SK-N-DZ (cell line): ENCODE measurements around the gene CRB1.
"Not testable (repeated sequence)": the region's sequence is repeated elsewhere in the genome, so short reads cannot be mapped to it uniquely, and the experiment has no call there.

ENCODE experiments used
- DNase-seq: peaks from one replicate; pipeline ENCODE4 v3.0.0-alpha.2; 2015; ENCODE audit warnings: low spot score

CRB1 gene

GRCh38 chr1:197399755-197400521 is 131.9 kb downstream of the CRB1 start:
- peak; percentile 52 for DNase-seq

DNA sequence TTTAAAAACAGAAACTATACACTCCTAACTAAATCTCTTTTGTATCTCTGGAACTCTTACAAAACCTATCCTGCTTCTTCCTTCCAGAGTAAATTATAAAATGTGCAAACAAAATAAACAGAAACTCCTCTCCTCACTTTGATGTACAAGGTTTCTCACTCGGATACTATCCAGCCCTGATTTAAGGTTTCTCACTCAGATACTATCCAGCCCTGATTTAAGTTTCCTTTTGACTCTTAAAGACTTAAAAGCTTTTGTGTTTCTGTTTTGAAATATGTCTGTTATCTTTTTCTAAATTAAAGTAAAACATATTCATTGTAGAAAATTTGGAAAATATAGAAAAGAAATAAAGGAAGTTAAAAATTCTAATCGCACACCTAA is 132.5 kb downstream of the CRB1 start:
- DNase-seq, result no peak

GRCh38 chr1:197402189-197402588 is 134.1 kb downstream of the CRB1 start:
- DNase-seq, result no peak

- DNase-seq, result not testable (repeated sequence)
Measured at GRCh38 chr1:197404774-197405173, 136.7 kb downstream of the CRB1 start.

- DNase-seq, result not testable (repeated sequence)
Measured at GRCh38 chr1:197405614-197406013, 137.6 kb downstream of the CRB1 start.

DNA sequence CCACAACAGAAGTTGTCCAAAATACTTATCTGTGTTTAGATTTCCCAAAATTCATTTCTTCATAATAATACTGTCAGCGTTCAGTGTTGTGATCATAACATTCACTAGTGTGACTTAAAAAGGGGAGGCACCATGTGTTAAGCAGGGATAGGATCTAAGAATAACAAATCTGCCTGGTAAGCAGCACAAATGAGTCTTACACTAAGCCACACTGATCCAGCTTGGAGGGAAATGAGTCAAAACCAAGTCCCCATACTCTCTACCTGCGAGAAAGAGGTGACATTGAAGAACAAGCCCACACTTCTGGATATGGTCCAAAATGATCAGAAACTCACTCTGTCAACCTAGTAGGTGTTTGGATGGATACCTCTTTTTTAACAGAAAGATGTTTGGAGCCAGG is 145.5 kb downstream of the CRB1 start:
- no peak for DNase-seq

DNA sequence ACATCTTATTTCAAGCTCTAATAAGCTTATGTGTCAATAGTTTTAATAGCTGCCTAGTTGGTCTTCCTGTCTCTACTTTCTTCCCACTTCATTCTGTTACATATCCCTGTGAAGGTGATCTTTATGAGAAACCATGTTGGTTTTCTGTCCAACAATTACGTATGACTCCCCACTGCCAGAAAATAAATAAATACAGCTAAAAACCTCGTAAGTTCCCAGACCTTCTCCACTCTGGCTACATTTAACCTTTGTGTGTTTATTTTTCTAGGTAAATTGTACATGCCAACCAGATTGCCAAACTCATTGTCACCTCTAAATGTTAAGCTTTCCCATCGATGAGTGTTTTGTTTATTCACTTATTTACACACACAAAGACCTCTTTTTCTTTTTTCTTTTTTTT is 147.2 kb downstream of the CRB1 start:
- no peak for DNase-seq

GRCh38 chr1:197418693-197419092 is 150.6 kb downstream of the CRB1 start:
- DNase-seq, result no peak

GRCh38 chr1:197422993-197423392 is 154.9 kb downstream of the CRB1 start:
- no peak for DNase-seq

- DNase-seq, result no peak
Measured at GRCh38 chr1:197424380-197424779, 156.3 kb downstream of the CRB1 start.

- no peak for DNase-seq
Measured at GRCh38 chr1:197429372-197429771, 161.3 kb downstream of the CRB1 start.

GRCh38 chr1:197435224-197435623 is 167.2 kb downstream of the CRB1 start:
- DNase-seq, result peak; percentile 58

GRCh38 chr1:197437601-197438000 is 169.5 kb downstream of the CRB1 start:
- no peak for DNase-seq

DNA sequence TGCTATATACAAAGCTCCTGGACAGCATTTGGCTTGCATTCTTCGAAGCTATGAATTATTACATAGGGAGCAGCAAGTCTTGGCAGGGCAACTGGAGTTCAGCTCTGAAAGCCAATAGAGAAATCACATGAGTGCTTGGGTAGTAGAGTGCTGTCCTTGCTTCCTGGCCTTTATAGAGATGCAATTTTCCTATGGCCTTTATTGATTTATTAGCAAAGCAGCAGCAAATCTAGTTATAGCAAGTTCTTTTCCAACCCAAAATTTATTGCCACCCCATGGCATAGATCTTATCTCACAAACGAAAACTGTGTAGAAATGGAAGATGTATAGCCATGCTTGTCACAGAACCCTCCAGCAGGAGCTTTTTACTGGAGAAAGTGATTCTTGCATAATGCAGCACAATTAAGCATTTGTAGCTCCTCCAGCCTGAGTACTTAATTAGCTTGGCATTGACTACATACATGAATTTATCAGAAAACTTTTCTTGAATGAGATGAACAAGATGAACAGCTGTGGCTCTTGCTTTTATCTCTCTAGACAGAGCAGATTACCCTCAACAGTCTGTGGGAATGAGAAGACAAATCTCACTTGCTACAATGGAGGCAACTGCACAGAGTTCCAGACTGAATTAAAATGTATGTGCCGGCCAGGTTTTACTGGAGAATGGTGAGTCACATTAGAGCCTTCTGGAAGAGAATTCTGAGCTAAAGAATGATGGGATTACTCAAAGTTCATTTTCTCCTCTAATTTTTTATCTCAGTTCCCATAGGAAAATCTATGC is 170.1 kb downstream of the CRB1 start:
- DNase-seq, result peak; percentile 76

DNA sequence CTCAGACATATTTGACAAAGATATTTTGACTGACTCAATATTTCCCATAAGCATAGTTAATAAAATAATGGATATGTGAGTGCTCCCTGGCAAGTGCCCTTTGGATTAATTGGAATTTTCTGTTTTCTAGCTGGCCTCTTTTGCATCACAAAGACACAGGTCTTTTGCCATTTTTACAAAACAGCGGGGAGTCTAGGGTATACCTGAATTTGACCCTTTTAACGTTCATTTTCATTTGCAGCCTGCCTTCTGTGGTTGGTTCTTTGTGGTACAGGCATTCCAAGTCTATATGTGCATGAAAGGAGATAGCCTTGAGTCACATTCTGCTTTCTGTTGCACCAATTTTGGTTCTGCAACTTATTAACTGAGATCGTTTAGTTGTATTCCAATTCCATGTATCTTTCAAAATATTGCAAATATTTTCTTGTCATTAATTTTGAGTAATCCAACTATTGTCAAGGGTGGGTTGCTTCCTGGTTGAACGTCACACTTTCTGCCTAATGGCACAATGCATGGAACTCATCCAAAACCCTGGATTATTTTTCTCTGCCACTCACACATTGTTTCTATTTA is 171.7 kb downstream of the CRB1 start:
- DNase-seq, result no peak

DNA sequence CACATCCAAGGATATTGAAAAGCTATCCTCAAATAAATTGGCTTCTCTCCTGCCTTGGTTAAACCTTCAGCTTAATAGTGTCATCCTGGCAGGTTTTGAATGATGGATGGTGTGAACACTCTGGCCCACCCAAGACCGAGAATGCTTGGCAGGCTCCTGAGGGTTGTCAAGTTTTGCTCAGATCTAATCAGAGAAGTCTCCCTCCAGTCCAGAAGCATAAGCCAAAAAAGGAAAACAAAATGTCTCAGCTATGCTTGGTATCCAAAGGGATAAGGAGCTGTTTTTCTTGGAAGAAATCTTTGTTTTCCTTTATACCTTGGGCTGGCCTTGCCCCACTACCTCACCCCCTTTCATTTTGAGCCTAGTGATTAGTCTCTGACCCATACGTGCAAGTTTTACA is 172.7 kb downstream of the CRB1 start:
- no peak for DNase-seq

- no peak for DNase-seq
Measured at GRCh38 chr1:197441999-197442414, 174.0 kb downstream of the CRB1 start.

- DNase-seq, result no peak
Measured at GRCh38 chr1:197444755-197445154, 176.7 kb downstream of the CRB1 start.

GRCh38 chr1:197448121-197448779 is 180.2 kb downstream of the CRB1 start:
- DNase-seq, result no peak

DNA sequence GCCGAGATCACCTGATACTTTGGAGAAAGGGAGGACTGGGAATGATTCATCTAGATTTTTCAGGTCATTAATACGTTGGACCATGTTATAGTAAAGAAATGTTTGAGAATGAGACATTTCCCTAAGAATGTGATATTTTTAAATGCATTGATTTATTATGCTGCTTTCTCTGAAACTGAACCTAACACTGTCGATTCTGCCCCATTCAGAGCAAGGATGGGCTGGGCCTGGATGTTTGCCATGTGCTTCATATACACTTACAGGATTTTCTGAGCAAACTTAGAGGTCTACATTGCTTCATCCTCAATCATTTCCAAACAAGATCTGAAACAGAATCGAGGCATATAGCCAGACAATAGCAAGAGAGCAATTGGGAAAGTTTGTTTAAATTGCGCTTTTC is 183.3 kb downstream of the CRB1 start:
- no peak for DNase-seq

- no peak for DNase-seq
Measured at GRCh38 chr1:197453376-197454058, 185.5 kb downstream of the CRB1 start.

GRCh38 chr1:197462539-197462938 is 194.5 kb downstream of the CRB1 start:
- DNase-seq, result no peak
